Thoracic aorta (tissue), 2 donors: ENCODE results near the gene NT5DC1. TPM values are rescaled to one million over a fixed set of nuclear protein-coding genes. Genes with fewer than 3 reads are reported as not detected.
A peak's percentile ranks its signal among the peaks of the same experiment; 100 is the strongest.

ENCODE experiments used
- ATAC-seq: fragments of 150-250 bp; one replicate; pipeline ENCODE4 v1.8.0; 2017; ENCODE audit warnings: low read depth; ENCODE audit not compliant: insufficient number of reproducible peaks, low FRiP score
- DNase-seq: peaks from one replicate; pipeline ENCODE4 v3.0.0-alpha.2; 2020; ENCODE audit warnings: low spot score
- H3K27ac ChIP-seq, 2 donors: fragments of 200-600 bp; sonication (generic); 1 replicate in 1 of 2; 2 replicates in 1 of 2; pipeline ENCODE4 v1.5.1; 2016; ENCODE audit warnings: mild to moderate bottlenecking in 2 of 2, moderate library complexity in 2 of 2
- H3K27me3 ChIP-seq: fragments of 200-600 bp; sonication (generic); replicated peaks from 2 replicates; pipeline ENCODE4 v1.6.0; 2016; ENCODE audit warnings: mild to moderate bottlenecking; ENCODE audit not compliant: insufficient read depth
- H3K36me3 ChIP-seq: fragments of 200-600 bp; sonication (generic); one replicate; pipeline ENCODE4 v1.5.1; 2016
- H3K4me1 ChIP-seq, 2 donors: fragments of 200-600 bp; sonication (generic); 1 replicate in 1 of 2; 2 replicates in 1 of 2; pipeline versions ENCODE4 v1.5.1 to v1.6.0; 2016; ENCODE audit warnings: low read depth in 2 of 2, mild to moderate bottlenecking in 1 of 2; ENCODE audit not compliant: control insufficient read depth in 1 of 2
- H3K4me3 ChIP-seq: fragments of 200-600 bp; sonication (generic); 2 replicates; pipeline ENCODE4 v1.5.1; 2016; ENCODE audit warnings: mild to moderate bottlenecking
- H3K9me3 ChIP-seq: fragments of 200-600 bp; sonication (generic); 2 replicates; pipeline ENCODE4 v1.5.1; 2016
- total RNA-seq, 2 donors: library from RNA; depleted of rRNA; stranded (reverse); fragments of >200 nt; gene quantifications; one replicate each; pipeline versions ENCODE4 v1.1.0 to v1.2.3, GENCODE V29; 2016
- TF ChIP-seq, protein P1 (sequence below): fragments of 200-600 bp; sonication (generic); IDR thresholded peaks from one replicate; pipeline ENCODE4 v1.5.1; 2019; ENCODE audit warnings: antibody characterized with exemption

Gene NT5DC1
- total RNA-seq, 2 donors from 2014 or later, result 15.4 to 25.0 TPM

DNA sequence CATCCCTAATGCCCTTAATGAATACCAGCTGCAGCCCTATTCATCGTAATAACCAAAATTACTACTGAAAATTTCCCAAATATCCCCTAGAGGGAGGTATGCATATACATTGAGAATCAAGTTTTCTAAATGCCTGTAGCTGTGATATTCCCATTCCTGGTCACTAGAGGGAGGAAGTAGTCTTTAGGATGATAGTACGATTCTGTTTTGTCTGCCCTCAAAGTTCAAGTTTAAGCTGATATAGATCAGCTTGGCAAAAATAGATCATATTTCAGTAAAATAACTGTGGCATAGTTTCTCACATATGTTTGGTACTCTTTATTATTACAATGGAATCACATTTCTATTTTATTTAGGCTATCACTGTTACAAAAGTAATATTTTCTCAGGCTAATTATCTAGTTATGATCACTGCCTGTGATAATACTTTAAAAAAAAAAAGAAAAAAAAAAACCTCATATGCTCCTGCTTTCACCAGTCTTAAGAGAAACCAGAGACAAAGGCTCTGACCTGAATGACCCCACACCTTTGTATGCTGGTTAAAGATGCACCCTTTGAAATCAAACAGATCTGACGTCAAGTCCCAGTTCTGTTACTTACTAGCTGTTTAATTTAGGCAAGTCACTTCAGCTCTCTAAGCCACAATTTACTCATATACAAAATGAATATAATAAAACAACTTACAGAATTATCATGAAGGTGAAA is 168.1 kb downstream of the NT5DC1 start:
- Histone ChIP-seq H3K9me3 (no peaks in the 10 kb centered on the region), H3K27ac (no peak overlapping the region), H3K27me3 (no peaks in the 10 kb centered on the region), H3K36me3 (peaks cover 16% of the 10 kb centered on the region), H3K4me3 (no peak overlapping the region), H3K4me1 (peaks cover 0 to 12% of the 10 kb centered on the region in 2 donors)
- ATAC-seq, result peak; percentile 82
- no peak for DNase-seq
- TF ChIP-seq, protein P1, sequence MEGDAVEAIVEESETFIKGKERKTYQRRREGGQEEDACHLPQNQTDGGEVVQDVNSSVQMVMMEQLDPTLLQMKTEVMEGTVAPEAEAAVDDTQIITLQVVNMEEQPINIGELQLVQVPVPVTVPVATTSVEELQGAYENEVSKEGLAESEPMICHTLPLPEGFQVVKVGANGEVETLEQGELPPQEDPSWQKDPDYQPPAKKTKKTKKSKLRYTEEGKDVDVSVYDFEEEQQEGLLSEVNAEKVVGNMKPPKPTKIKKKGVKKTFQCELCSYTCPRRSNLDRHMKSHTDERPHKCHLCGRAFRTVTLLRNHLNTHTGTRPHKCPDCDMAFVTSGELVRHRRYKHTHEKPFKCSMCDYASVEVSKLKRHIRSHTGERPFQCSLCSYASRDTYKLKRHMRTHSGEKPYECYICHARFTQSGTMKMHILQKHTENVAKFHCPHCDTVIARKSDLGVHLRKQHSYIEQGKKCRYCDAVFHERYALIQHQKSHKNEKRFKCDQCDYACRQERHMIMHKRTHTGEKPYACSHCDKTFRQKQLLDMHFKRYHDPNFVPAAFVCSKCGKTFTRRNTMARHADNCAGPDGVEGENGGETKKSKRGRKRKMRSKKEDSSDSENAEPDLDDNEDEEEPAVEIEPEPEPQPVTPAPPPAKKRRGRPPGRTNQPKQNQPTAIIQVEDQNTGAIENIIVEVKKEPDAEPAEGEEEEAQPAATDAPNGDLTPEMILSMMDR, result peak; percentile 66

GRCh38 chr6:116271149-116271708 is 170.6 kb downstream of the NT5DC1 start:
- H3K4me1 ChIP-seq, result peaks cover 17 to 37% of the 10 kb centered on the region in 2 donors

DNA sequence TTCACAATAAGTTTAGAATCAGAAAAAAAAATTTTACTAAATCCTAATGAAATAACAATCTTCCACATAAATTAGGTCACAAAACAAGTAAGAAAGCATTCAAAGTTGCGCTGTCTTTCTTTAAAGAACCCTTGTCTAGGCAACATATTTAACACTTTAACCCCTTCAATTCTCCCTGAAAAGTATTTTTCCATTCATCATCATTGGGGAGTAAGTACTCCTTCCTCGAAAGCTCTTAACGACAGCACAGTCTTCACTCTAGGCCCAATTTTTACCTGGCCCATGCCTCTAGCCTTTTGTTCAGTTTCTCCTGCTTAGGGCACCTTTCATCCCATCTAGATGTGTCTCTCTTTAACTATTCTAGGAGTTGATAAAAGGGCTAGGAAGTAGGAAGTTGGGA is 176.5 kb downstream of the NT5DC1 start:
- Histone ChIP-seq H3K9me3 (no peaks in the 10 kb centered on the region), H3K36me3 (peaks cover 9% of the 10 kb centered on the region), H3K27ac (peak overlapping the region; percentile 8 to 94), H3K4me3 (peak overlapping the region; percentile 92), H3K27me3 (no peaks in the 10 kb centered on the region), H3K4me1 (peaks cover 36 to 64% of the 10 kb centered on the region in 2 donors)
- TF ChIP-seq, protein P1, result no peak
- ATAC-seq (no peak), DNase-seq (no peak)

More at GRCh38 chr6:116271149-116271708, 170.6 kb downstream of the NT5DC1 start:
- no peak for ATAC-seq
- no peak for DNase-seq
- Histone ChIP-seq H3K9me3 (no peaks in the 10 kb centered on the region), H3K36me3 (peaks cover 16% of the 10 kb centered on the region), H3K4me3 (no peak overlapping the region), H3K27me3 (no peaks in the 10 kb centered on the region), H3K27ac (no peak overlapping the region)
- TF ChIP-seq, protein P1, result no peak

DNA sequence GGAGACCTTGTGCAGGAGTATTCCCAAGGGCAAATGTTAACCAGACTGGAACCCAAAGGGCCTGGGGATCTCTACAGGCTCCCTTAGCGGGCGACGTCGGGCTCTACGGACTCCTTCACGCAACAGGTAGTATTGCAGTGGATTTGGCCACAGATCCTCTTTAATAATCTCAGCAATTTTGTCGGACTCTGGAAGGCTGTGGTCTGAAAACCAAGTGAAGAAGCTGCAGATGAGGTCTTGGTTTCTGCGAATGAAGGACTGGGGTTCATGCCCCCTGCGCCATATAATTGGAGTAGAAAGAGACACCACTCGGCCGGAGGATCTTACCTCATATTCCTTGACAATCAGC is 177.8 kb downstream of the NT5DC1 start:
- Histone ChIP-seq H3K4me1 (peaks cover 36 to 59% of the 10 kb centered on the region in 2 donors), H3K27ac (peak overlapping the region; percentile 94 to 99), H3K9me3 (no peaks in the 10 kb centered on the region), H3K4me3 (peak overlapping the region; percentile 92), H3K27me3 (no peaks in the 10 kb centered on the region), H3K36me3 (peaks cover under 1% of the 10 kb centered on the region)
- ATAC-seq (no peak), DNase-seq (no peak)
- TF ChIP-seq, protein P1, result no peak

DNA sequence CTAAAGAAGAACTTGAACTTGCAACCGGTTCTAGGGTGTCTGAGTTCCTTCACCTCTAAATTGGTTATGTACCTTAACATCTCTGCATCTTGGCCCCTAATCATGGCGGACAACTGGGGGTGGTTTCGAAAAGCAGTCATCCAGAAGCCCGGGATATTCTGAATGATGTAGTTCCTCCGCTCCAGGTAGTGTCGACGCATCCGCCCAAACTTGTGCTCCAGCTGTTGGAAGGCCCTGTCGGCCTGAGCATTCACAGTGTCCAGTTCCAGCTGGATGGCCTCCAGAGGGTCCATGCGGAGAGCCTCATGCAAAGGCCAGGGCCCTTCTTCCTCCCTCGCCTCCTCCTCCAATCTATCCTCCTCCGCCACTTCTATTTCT is 178.2 kb downstream of the NT5DC1 start:
- ATAC-seq (no peak), DNase-seq (no peak)
- H3K27me3 ChIP-seq, result no peaks in the 10 kb centered on the region
- H3K27ac ChIP-seq, result peak overlapping the region; percentile 94 to 99
- TF ChIP-seq, protein P1, result no peak
- no peaks in the 10 kb centered on the region for H3K36me3 ChIP-seq
- no peaks in the 10 kb centered on the region for H3K9me3 ChIP-seq
- H3K4me3 ChIP-seq, result peak overlapping the region; percentile 92
- peaks cover 36 to 55% of the 10 kb centered on the region in 2 donors for H3K4me1 ChIP-seq
